ENCODE results near the gene C12orf76. TPM values are rescaled to one million over a fixed set of nuclear protein-coding genes. Genes with fewer than 3 reads are reported as not detected.
A peak's percentile ranks its signal among the peaks of the same experiment; 100 is the strongest.

The C12orf76 gene
- total RNA-seq, 1 experiment from 2014 or later, result 18.3 TPM

- TF ChIP-seq ARID4B (CRISPR knock-in tag; IDR thresholded peaks at IDR 0.05; ENCODE audit: borderline replicate concordance), result peak; percentile 44; the same call in 1 of the 2 replicates
- peak; percentile 38; the same call in 1 of the 2 replicates for TF ChIP-seq MAX (CRISPR knock-in tag; IDR thresholded peaks at IDR 0.05)
- TF ChIP-seq PRDM15 (CRISPR knock-in tag; IDR thresholded peaks at IDR 0.05), result no peak
- TF ChIP-seq CDX4 (CRISPR knock-in tag; IDR thresholded peaks at IDR 0.05; ENCODE audit: borderline replicate concordance), result no peak
- no peak for TF ChIP-seq ZMAT4 (CRISPR knock-in tag; IDR thresholded peaks at IDR 0.05)
- no peak for TF ChIP-seq ZSCAN18 (CRISPR knock-in tag; IDR thresholded peaks at IDR 0.05)
- TF ChIP-seq IRF1 (CRISPR knock-in tag; IDR thresholded peaks at IDR 0.05), result no peak
- TF ChIP-seq FOXJ3 (CRISPR knock-in tag; IDR thresholded peaks at IDR 0.05; ENCODE audit: borderline replicate concordance), result no peak
- TF ChIP-seq GRHL2 (CRISPR knock-in tag; IDR thresholded peaks at IDR 0.05; ENCODE audit: insufficient replicate concordance, severe bottlenecking), result no peak
- no peak for TF ChIP-seq ATF6 (CRISPR knock-in tag; IDR thresholded peaks at IDR 0.05)
- no peak for TF ChIP-seq NR3C1 (CRISPR knock-in tag; conservative IDR thresholded peaks at IDR 0.05; ENCODE audit: low read depth)
- no peak for TF ChIP-seq NFE2L1 (CRISPR knock-in tag; IDR thresholded peaks at IDR 0.05)
- TF ChIP-seq ZNF317 (CRISPR knock-in tag; IDR thresholded peaks at IDR 0.05; ENCODE audit: borderline replicate concordance, low read depth), result no peak
- TF ChIP-seq ESRRA (CRISPR knock-in tag; IDR thresholded peaks at IDR 0.05; ENCODE audit: borderline replicate concordance), result no peak; the same call in 1 of the 2 replicates
- TF ChIP-seq FOXK1 (CRISPR knock-in tag; IDR thresholded peaks at IDR 0.05), result peak; percentile 79; the same call in 1 of the 2 replicates
- TF ChIP-seq FOXP1 (CRISPR knock-in tag; IDR thresholded peaks at IDR 0.05; ENCODE audit: borderline replicate concordance), result peak; percentile 45; the same call in 1 of the 2 replicates
- TF ChIP-seq CREB1 (CRISPR knock-in tag; IDR thresholded peaks at IDR 0.05), result no peak
- TF ChIP-seq E2F5 (CRISPR knock-in tag; IDR thresholded peaks at IDR 0.05), result 0 out of 2 replicates have a peak, but pooled peaks have one; percentile 41
- TF ChIP-seq ATF2 (CRISPR knock-in tag; IDR thresholded peaks at IDR 0.05; ENCODE audit: borderline replicate concordance, low read depth), result no peak
These were observed at the start of gene C12orf76 (continued) for GRCh38 chr12:110048242-110049027.

All from WTC11 (cell line).